Ishikawa (cell line): ENCODE results near the gene CADM2.

ENCODE experiments used
- CEBPB ChIP-seq: IDR thresholded peaks from 2 replicates; pipeline ENCODE4 v1.6.1; 2012
- CREB1 ChIP-seq: IDR thresholded peaks from 2 replicates; pipeline ENCODE4 v1.6.1; 2012; ENCODE audit warnings: low read depth
- EGR1 ChIP-seq: IDR thresholded peaks from 2 replicates; pipeline ENCODE4 v1.6.1; 2012
- EP300 ChIP-seq: IDR thresholded peaks from 2 replicates; pipeline ENCODE4 v1.6.1; 2012; ENCODE audit warnings: borderline replicate concordance
- MAX ChIP-seq: IDR thresholded peaks from 2 replicates; pipeline ENCODE4 v1.6.1; 2012
- NFIC ChIP-seq: IDR thresholded peaks from 2 replicates; pipeline ENCODE4 v1.6.1; 2012
- TAF1 ChIP-seq: IDR thresholded peaks from 2 replicates; pipeline ENCODE4 v1.6.1; 2012; ENCODE audit warnings: low read depth, mild to moderate bottlenecking
- TCF12 ChIP-seq: IDR thresholded peaks from 2 replicates; pipeline ENCODE4 v1.6.1; 2012; ENCODE audit warnings: low read depth
- ZBTB7A ChIP-seq: IDR thresholded peaks from 2 replicates; pipeline ENCODE4 v1.6.1; 2012; ENCODE audit warnings: low read depth
- TF ChIP-seq, protein P1 (sequence below): IDR thresholded peaks from 2 replicates; pipeline ENCODE4 v1.6.1; 2012; ENCODE audit warnings: low read depth, mild to moderate bottlenecking

DNA sequence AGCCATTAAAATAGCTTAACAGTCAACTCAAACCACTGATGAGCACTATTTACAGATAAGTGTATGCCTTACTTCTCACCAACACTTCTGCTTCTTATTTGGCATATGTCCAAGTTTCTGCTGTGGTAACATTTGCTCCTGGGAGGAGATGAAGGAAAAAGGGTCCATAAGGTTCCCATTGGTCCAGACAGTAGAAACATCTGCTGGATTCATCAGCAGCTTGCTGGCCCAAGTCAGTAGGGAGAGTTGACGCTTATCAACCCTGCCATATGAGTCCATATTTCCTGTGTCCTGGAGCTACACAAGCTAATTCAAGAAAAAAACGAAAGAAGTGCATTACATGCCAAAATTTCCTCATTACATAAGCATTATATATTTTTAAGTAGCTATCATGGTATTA, 824.5 kb downstream of the CADM2 start:
- TF ChIP-seq CEBPB (no peak), EGR1 (no peak), EP300 (no peak), ZBTB7A (no peak), MAX (no peak), TAF1 (no peak), CREB1 (no peak), NFIC (no peak), TCF12 (no peak)
- TF ChIP-seq, protein P1, sequence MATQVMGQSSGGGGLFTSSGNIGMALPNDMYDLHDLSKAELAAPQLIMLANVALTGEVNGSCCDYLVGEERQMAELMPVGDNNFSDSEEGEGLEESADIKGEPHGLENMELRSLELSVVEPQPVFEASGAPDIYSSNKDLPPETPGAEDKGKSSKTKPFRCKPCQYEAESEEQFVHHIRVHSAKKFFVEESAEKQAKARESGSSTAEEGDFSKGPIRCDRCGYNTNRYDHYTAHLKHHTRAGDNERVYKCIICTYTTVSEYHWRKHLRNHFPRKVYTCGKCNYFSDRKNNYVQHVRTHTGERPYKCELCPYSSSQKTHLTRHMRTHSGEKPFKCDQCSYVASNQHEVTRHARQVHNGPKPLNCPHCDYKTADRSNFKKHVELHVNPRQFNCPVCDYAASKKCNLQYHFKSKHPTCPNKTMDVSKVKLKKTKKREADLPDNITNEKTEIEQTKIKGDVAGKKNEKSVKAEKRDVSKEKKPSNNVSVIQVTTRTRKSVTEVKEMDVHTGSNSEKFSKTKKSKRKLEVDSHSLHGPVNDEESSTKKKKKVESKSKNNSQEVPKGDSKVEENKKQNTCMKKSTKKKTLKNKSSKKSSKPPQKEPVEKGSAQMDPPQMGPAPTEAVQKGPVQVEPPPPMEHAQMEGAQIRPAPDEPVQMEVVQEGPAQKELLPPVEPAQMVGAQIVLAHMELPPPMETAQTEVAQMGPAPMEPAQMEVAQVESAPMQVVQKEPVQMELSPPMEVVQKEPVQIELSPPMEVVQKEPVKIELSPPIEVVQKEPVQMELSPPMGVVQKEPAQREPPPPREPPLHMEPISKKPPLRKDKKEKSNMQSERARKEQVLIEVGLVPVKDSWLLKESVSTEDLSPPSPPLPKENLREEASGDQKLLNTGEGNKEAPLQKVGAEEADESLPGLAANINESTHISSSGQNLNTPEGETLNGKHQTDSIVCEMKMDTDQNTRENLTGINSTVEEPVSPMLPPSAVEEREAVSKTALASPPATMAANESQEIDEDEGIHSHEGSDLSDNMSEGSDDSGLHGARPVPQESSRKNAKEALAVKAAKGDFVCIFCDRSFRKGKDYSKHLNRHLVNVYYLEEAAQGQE: no peak
